HepG2 (cell line): ENCODE results near the gene PRR36. TPM values are rescaled to one million over a fixed set of nuclear protein-coding genes. Genes with fewer than 3 reads are reported as not detected.

Source experiments
- GATA4 ChIP-seq: sonication (generic); IDR thresholded peaks from 2 replicates; pipeline ENCODE4 v1.6.1; 2016; ENCODE audit warnings: antibody characterized with exemption, low read depth, borderline replicate concordance
- HNF1B ChIP-seq: sonication (generic); formaldehyde crosslinking; IDR thresholded peaks from 2 replicates; pipeline ENCODE4 v1.5.1; 2020; ENCODE audit warnings: mild to moderate bottlenecking, moderate library complexity, missing genetic modification reagents
- HNRNPUL1 ChIP-seq: fragments of 200-400 bp; formaldehyde crosslinking; IDR thresholded peaks from 2 replicates; pipeline ENCODE4 v1.6.1; 2017; ENCODE audit warnings: low read depth, mild to moderate bottlenecking, low read length, moderate library complexity
- MED13 ChIP-seq: sonication (generic); formaldehyde crosslinking; IDR thresholded peaks from 2 replicates; pipeline ENCODE4 v1.5.0; 2020; ENCODE audit warnings: missing genetic modification reagents
- MED8 ChIP-seq: sonication (generic); formaldehyde crosslinking; IDR thresholded peaks from 2 replicates; pipeline ENCODE4 v1.8.1; 2023; ENCODE audit warnings: mild to moderate bottlenecking, missing genetic modification reagents; ENCODE audit not compliant: insufficient replicate concordance
- NFIB ChIP-seq: sonication (generic); formaldehyde crosslinking; IDR thresholded peaks from 2 replicates; pipeline ENCODE4 v1.9.0; 2021; ENCODE audit warnings: missing genetic modification reagents, mild to moderate bottlenecking, borderline replicate concordance
- PBX3 ChIP-seq: sonication (generic); formaldehyde crosslinking; IDR thresholded peaks from 2 replicates; pipeline ENCODE4 v1.8.1; 2023; ENCODE audit warnings: missing genetic modification reagents, inconsistent platforms, borderline replicate concordance
- PLSCR1 ChIP-seq: sonication (generic); formaldehyde crosslinking; IDR thresholded peaks from 2 replicates; pipeline ENCODE4 v1.5.0; 2020; ENCODE audit warnings: missing genetic modification reagents, mild to moderate bottlenecking, borderline replicate concordance
- POGK ChIP-seq: sonication (generic); formaldehyde crosslinking; conservative IDR thresholded peaks from 2 replicates; pipeline ENCODE4 v1.8.0; 2022; ENCODE audit warnings: mild to moderate bottlenecking, moderate library complexity, missing genetic modification reagents
- RAD21 ChIP-seq: fragments of 450-650 bp; formaldehyde crosslinking; IDR thresholded peaks from 2 replicates; pipeline ENCODE4 v1.5.0; 2020; ENCODE audit warnings: mild to moderate bottlenecking
- RFXAP ChIP-seq: sonication (generic); formaldehyde crosslinking; IDR thresholded peaks from 2 replicates; pipeline ENCODE4 v1.4.0; 2020; ENCODE audit warnings: missing genetic modification reagents, borderline replicate concordance
- SP1 ChIP-seq, 2 experiments: fragments of 450-650 bp in 1 of 2; sonication (generic) in 1 of 2; formaldehyde crosslinking in 1 of 2; IDR thresholded peaks; 2 replicates each; pipeline versions ENCODE4 v1.4.0 to v1.6.1; 2016 to 2020; ENCODE audit warnings: missing genetic modification reagents in 1 of 2
- SRSF1 ChIP-seq: fragments of 200-400 bp; formaldehyde crosslinking; optimal IDR thresholded peaks from 2 replicates; pipeline ENCODE3; 2017; ENCODE audit warnings: mild to moderate bottlenecking, low read depth, low read length, moderate library complexity
- STAG1 ChIP-seq: sonication (generic); formaldehyde crosslinking; IDR thresholded peaks from 2 replicates; pipeline ENCODE4 v1.4.0; 2020; ENCODE audit warnings: missing genetic modification reagents
- TCF7L2 ChIP-seq: IDR thresholded peaks from 2 replicates; pipeline ENCODE4 v1.6.1; 2011; ENCODE audit warnings: mild to moderate bottlenecking, low read depth, low read length, moderate library complexity
- THAP11 ChIP-seq: IDR thresholded peaks from 2 replicates; pipeline ENCODE4 v1.6.1; 2016; ENCODE audit warnings: missing biosample characterization, missing genetic modification reagents
- YEATS4 ChIP-seq: sonication (generic); formaldehyde crosslinking; IDR thresholded peaks from 2 replicates; pipeline ENCODE4 v1.4.0; 2020; ENCODE audit warnings: missing genetic modification reagents, borderline replicate concordance
- ZBTB38 ChIP-seq: sonication (generic); formaldehyde crosslinking; IDR thresholded peaks from 2 replicates; pipeline ENCODE4 v1.5.1; 2020; ENCODE audit warnings: mild to moderate bottlenecking, missing genetic modification reagents
- ZNF510 ChIP-seq: sonication (generic); formaldehyde crosslinking; IDR thresholded peaks from 2 replicates; pipeline ENCODE4 v1.4.0; 2020; ENCODE audit warnings: low read depth, mild to moderate bottlenecking, missing genetic modification reagents
- ZNF564 ChIP-seq: sonication (generic); formaldehyde crosslinking; IDR thresholded peaks from 2 replicates; pipeline ENCODE4 v1.8.1; 2023; ENCODE audit warnings: mild to moderate bottlenecking, missing genetic modification reagents
- ZNF572 ChIP-seq: sonication (generic); formaldehyde crosslinking; IDR thresholded peaks from 2 replicates; pipeline ENCODE4 v1.5.1; 2020; ENCODE audit warnings: mild to moderate bottlenecking, missing genetic modification reagents
- ZNF709 ChIP-seq: sonication (generic); formaldehyde crosslinking; IDR thresholded peaks from 2 replicates; pipeline ENCODE4 v1.5.0; 2020; ENCODE audit warnings: mild to moderate bottlenecking, missing genetic modification reagents
- ZNF790 ChIP-seq: sonication (generic); formaldehyde crosslinking; IDR thresholded peaks from 2 replicates; pipeline ENCODE4 v1.8.0; 2022; ENCODE audit warnings: missing genetic modification reagents, mild to moderate bottlenecking, borderline replicate concordance
- ZSCAN25 ChIP-seq: sonication (generic); formaldehyde crosslinking; IDR thresholded peaks from 2 replicates; pipeline ENCODE4 v1.8.0; 2022; ENCODE audit warnings: mild to moderate bottlenecking, missing genetic modification reagents
- polyA plus RNA-seq, 8 experiments: library from polyadenylated mRNA; depleted of rRNA in 3 of 8; stranded (reverse) in 7 of 8; unstranded in 1 of 8; fragments of >200 nt; fragmentation: Illumina TruSeq in 4 of 8; extraction: Trizol in 4 of 8; gene quantifications; 2 replicates each; pipeline versions ENCODE4 v1.2.1 to v1.2.3, GENCODE V29; 2011 to 2016; ENCODE audit warnings: low read depth in 4 of 8, missing spikeins in 1 of 8, mixed read lengths in 1 of 8; ENCODE audit not compliant: insufficient read depth in 1 of 8
- total RNA-seq, 5 experiments: library from RNA; depleted of rRNA; stranded (reverse); fragments of >200 nt; fragmentation: Illumina TruSeq; extraction: Trizol; gene quantifications; 2 replicates each; pipeline ENCODE4 v1.2.3, GENCODE V29; 2016; ENCODE audit warnings: low read depth in 1 of 5

The PRR36 gene
- total and polyA plus RNA-seq, 2 of the 13 experiments (the other 11 are each of a cell fraction or from before 2014, with no cell fraction given), result 0.07 to 0.17 TPM

- TF ChIP-seq HNRNPUL1, result no peak
- peak; percentile 58; the same call in 1 of the 2 replicates for TF ChIP-seq THAP11 (CRISPR knock-in tag)
- TF ChIP-seq ZNF510, result 0 out of 2 replicates have a peak, but pooled peaks have one; percentile 47
- no peak for TF ChIP-seq PLSCR1 (CRISPR knock-in tag)
- peak; percentile 10; the same call in 1 of the 2 replicates for TF ChIP-seq RFXAP (CRISPR knock-in tag)
- no peak for TF ChIP-seq MED8
- peak; percentile 67; the same call in 1 of the 2 replicates for TF ChIP-seq ZNF709
- TF ChIP-seq POGK (CRISPR knock-in tag), result peak; percentile 36; the same call in 1 of the 2 replicates
- TF ChIP-seq MED13 (CRISPR knock-in tag), result peak; percentile 8; the same call in 1 of the 2 replicates
- TF ChIP-seq ZNF564, result peak; percentile 79; the same call in 1 of the 2 replicates
- TF ChIP-seq STAG1 (CRISPR knock-in tag), result peak; percentile 38
- peak; percentile 52 for TF ChIP-seq ZBTB38
- no peak for TF ChIP-seq NFIB (CRISPR knock-in tag)
- TF ChIP-seq TCF7L2, result no peak
- TF ChIP-seq ZNF572 (CRISPR knock-in tag), result 0 out of 2 replicates have a peak, but pooled peaks have one; percentile 43
- TF ChIP-seq ZNF790 (CRISPR knock-in tag), result 0 out of 2 replicates have a peak, but pooled peaks have one; percentile 25
- TF ChIP-seq GATA4, result peak; percentile 36; the same call in 1 of the 2 replicates
- TF ChIP-seq PBX3 (CRISPR knock-in tag), result no peak
- TF ChIP-seq RAD21 (CRISPR knock-in tag), result peak; percentile 83
- no peak for TF ChIP-seq SRSF1
- TF ChIP-seq ZSCAN25, result peak; percentile 84; the same call in 1 of the 2 replicates
- no peak for TF ChIP-seq SP1 (IDR thresholded peaks at IDR 0.05)
- peak; percentile 59; the same call in 1 of the 2 replicates for TF ChIP-seq SP1 (CRISPR knock-in tag; IDR thresholded peaks at IDR 0.05)
- TF ChIP-seq HNF1B (CRISPR knock-in tag), result peak; percentile 65
- 0 out of 2 replicates have a peak, but pooled peaks have one; percentile 27 for TF ChIP-seq YEATS4 (CRISPR knock-in tag)
Observed at GRCh38 chr19:7868671-7869452, 5.3 kb downstream of the PRR36 start (continued).
